ENCODE data around the gene ACTG2.

DNA sequence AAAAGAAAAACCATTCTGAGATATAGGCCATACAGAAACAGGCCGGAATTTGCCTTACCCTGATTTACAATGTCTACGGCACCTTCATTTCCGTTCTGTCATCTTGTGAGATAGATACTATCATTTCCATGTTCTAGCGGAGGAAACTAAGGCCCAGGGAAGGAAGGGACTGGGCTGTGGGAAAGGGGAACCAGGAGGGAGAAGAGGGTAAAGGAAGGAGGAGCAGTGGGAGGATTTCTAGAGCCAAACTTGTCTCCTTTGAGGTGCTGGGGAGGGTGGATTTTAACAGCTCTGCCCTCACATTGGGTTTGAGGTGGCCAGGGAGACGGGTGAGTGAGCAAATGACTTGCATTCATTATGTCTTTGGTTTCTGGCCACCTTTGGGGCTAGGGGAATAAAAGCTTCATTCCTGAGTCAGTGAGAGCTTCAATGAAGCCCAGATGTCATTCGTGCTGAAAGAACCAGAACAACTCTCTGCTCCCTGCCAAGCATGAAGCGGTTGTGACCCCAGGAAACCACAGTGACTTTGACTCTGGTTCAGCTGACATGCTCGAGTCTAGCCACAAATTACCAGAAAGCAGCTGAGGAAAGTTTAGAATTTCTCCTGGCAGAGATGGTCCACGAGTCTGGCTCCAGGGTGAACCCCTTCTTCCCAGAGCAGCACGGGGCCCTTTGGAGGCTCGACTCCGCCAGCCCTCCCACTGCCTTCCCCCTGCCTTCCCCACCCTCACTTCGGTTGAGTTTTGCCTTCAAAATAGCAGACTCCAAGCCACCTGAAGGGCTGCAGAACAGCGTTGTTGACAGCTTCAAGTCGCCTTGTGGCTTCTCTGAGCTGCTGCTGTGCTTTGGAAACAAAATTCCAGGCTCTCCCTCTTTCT, 3.8 kb downstream of the ACTG2 start:
- TF ChIP-seq RAD21 (IDR thresholded peaks at IDR 0.05) (no peak), NR2F2 (IDR thresholded peaks at IDR 0.05) (no peak)
- TF ChIP-seq, protein P1, sequence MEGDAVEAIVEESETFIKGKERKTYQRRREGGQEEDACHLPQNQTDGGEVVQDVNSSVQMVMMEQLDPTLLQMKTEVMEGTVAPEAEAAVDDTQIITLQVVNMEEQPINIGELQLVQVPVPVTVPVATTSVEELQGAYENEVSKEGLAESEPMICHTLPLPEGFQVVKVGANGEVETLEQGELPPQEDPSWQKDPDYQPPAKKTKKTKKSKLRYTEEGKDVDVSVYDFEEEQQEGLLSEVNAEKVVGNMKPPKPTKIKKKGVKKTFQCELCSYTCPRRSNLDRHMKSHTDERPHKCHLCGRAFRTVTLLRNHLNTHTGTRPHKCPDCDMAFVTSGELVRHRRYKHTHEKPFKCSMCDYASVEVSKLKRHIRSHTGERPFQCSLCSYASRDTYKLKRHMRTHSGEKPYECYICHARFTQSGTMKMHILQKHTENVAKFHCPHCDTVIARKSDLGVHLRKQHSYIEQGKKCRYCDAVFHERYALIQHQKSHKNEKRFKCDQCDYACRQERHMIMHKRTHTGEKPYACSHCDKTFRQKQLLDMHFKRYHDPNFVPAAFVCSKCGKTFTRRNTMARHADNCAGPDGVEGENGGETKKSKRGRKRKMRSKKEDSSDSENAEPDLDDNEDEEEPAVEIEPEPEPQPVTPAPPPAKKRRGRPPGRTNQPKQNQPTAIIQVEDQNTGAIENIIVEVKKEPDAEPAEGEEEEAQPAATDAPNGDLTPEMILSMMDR (IDR thresholded peaks at IDR 0.05; ENCODE audit: low read depth, low read length, missing input control): no peak
